GM19395 (cell line): ENCODE results near the gene DACT3.

Source experiments
- ATAC-seq: cut with Tn5 transposase; IDR thresholded peaks from one replicate; pipeline ENCODE4 v1.9.1; 2021; ENCODE audit warnings: mild to moderate bottlenecking, moderate library complexity; ENCODE audit not compliant: unreplicated experiment

Gene DACT3

GRCh38 chr19:46661020-46661731 lies at the start of gene DACT3:
TSS of gene DACT3 (minus strand) at chr19:46661182. CDS start at chr19:46661064, 118 bp downstream.
- ATAC-seq: peak; percentile 87

GRCh38 chr19:46710687-46711086 lies 49.7 kb upstream of the DACT3 start:
- no peak for ATAC-seq

- no peak for ATAC-seq
Observed at GRCh38 chr19:46704379-46705076, 43.5 kb upstream of the DACT3 start.

GRCh38 chr19:46700704-46701103 lies 39.7 kb upstream of the DACT3 start:
- no peak for ATAC-seq

GRCh38 chr19:46698395-46699321 lies 37.7 kb upstream of the DACT3 start:
- no peak for ATAC-seq

GRCh38 chr19:46697204-46697960 lies 36.4 kb upstream of the DACT3 start:
- no peak for ATAC-seq

GRCh38 chr19:46696866-46697203 lies 35.9 kb upstream of the DACT3 start:
- no peak for ATAC-seq

- no peak for ATAC-seq
Observed at GRCh38 chr19:46696052-46696451, 35.1 kb upstream of the DACT3 start.

GRCh38 chr19:46693760-46694159 lies 32.8 kb upstream of the DACT3 start:
- ATAC-seq: no peak

- no peak for ATAC-seq
Observed at GRCh38 chr19:46692918-46693722, 32.1 kb upstream of the DACT3 start.

GRCh38 chr19:46691948-46692347 lies 31.0 kb upstream of the DACT3 start:
- no peak for ATAC-seq

GRCh38 chr19:46691104-46691503 lies 30.1 kb upstream of the DACT3 start:
- ATAC-seq: no peak

GRCh38 chr19:46689358-46689757 lies 28.4 kb upstream of the DACT3 start:
- ATAC-seq: no peak

- no peak for ATAC-seq
Observed at GRCh38 chr19:46687438-46688145, 26.6 kb upstream of the DACT3 start.

GRCh38 chr19:46685189-46685588 lies 24.2 kb upstream of the DACT3 start:
- ATAC-seq: no peak

GRCh38 chr19:46678110-46678732 lies 17.2 kb upstream of the DACT3 start:
- ATAC-seq: no peak

- no peak for ATAC-seq
Observed at GRCh38 chr19:46674416-46675178, 13.6 kb upstream of the DACT3 start.

GRCh38 chr19:46670813-46671212 lies 9.8 kb upstream of the DACT3 start:
- ATAC-seq: no peak
